Activated gamma-delta T cell treated with Interleukin-2 at 50 U/mL for 16 hours (primary cell): ENCODE data around the gene GLIPR1.

ENCODE experiments used
- DNase-seq: peaks from one replicate; pipeline ENCODE4 v3.0.0-alpha.2; 2020

GLIPR1 gene

GRCh38 chr12:75525263-75525662, 44.7 kb downstream of the GLIPR1 start:
- DNase-seq = no peak

- DNase-seq = no peak
These were observed 46.3 kb downstream of the GLIPR1 start for GRCh38 chr12:75526655-75527511.

GRCh38 chr12:75528272-75528671, 47.7 kb downstream of the GLIPR1 start:
- no peak for DNase-seq

- DNase-seq = no peak
These were observed 48.1 kb downstream of the GLIPR1 start for GRCh38 chr12:75528692-75529091.

- DNase-seq = no peak
These were observed 48.8 kb downstream of the GLIPR1 start for GRCh38 chr12:75529316-75529715.

- no peak for DNase-seq
These were observed 49.3 kb downstream of the GLIPR1 start for GRCh38 chr12:75529826-75530225.

- no peak for DNase-seq
These were observed 52.7 kb downstream of the GLIPR1 start for GRCh38 chr12:75533239-75533638.

- DNase-seq = no peak
These were observed 59.3 kb downstream of the GLIPR1 start for GRCh38 chr12:75539889-75540288.

GRCh38 chr12:75542942-75543341, 62.4 kb downstream of the GLIPR1 start:
- DNase-seq = no peak

GRCh38 chr12:75543529-75543928, 63.0 kb downstream of the GLIPR1 start:
- DNase-seq = no peak

GRCh38 chr12:75545636-75546035, 65.1 kb downstream of the GLIPR1 start:
- no peak for DNase-seq

GRCh38 chr12:75548879-75549278, 68.3 kb downstream of the GLIPR1 start:
- DNase-seq = no peak

GRCh38 chr12:75549989-75550388, 69.4 kb downstream of the GLIPR1 start:
- no peak for DNase-seq

- no peak for DNase-seq
These were observed 70.1 kb downstream of the GLIPR1 start for GRCh38 chr12:75550401-75551240.

GRCh38 chr12:75551477-75551876, 70.9 kb downstream of the GLIPR1 start:
- DNase-seq = no peak

GRCh38 chr12:75553398-75553797, 72.8 kb downstream of the GLIPR1 start:
- no peak for DNase-seq
